GM23338 (cell line): ENCODE measurements around the gene FSIP1. TPM values are rescaled to one million over a fixed set of nuclear protein-coding genes. Genes with fewer than 3 reads are reported as not detected.

Experiments used
- ATAC-seq: fragments of 200-7000 bp; cut with Tn5 transposase; 3 replicates; pipeline ENCODE4 v1.9.1; 2020
- DNase-seq: peaks from one replicate; pipeline ENCODE4 v3.0.0-alpha.2; 2015; ENCODE audit warnings: low spot score
- H2AFZ ChIP-seq: fragments of 200-600 bp; sonication (generic); 2 replicates; pipeline ENCODE4 v1.8.0; 2016; ENCODE audit warnings: antibody characterized with exemption, mild to moderate bottlenecking, moderate library complexity
- H3F3A ChIP-seq: fragments of 200-600 bp; sonication (generic); replicated peaks from 2 replicates; pipeline ENCODE4 v1.8.0; 2017; ENCODE audit warnings: antibody characterized with exemption, mixed run types, low read depth
- H3K27ac ChIP-seq: fragments of 200-600 bp; sonication (generic); 2 replicates; pipeline ENCODE4 v1.6.1; 2016; ENCODE audit warnings: low read depth
- H3K27me3 ChIP-seq: fragments of 200-600 bp; sonication (generic); 2 replicates; pipeline ENCODE4 v1.8.0; 2016; ENCODE audit warnings: mild to moderate bottlenecking, mixed run types, moderate library complexity; ENCODE audit not compliant: insufficient read depth
- H3K36me3 ChIP-seq: fragments of 200-600 bp; sonication (generic); 2 replicates; pipeline ENCODE4 v1.8.0; 2016; ENCODE audit warnings: mild to moderate bottlenecking; ENCODE audit not compliant: insufficient read depth
- H3K4me1 ChIP-seq: fragments of 200-600 bp; sonication (generic); 2 replicates; pipeline ENCODE4 v1.8.0; 2016; ENCODE audit warnings: mild to moderate bottlenecking, moderate library complexity; ENCODE audit not compliant: insufficient read depth
- H3K4me2 ChIP-seq: fragments of 200-600 bp; sonication (generic); 2 replicates; pipeline ENCODE4 v1.7.1; 2017; ENCODE audit warnings: mixed run types
- H3K4me3 ChIP-seq: fragments of 200-600 bp; sonication (generic); 2 replicates; pipeline ENCODE4 v1.6.1; 2016; ENCODE audit warnings: mixed run types
- H3K79me2 ChIP-seq: fragments of 200-600 bp; sonication (generic); replicated peaks from 2 replicates; pipeline ENCODE4 v1.8.0; 2017; ENCODE audit warnings: mild to moderate bottlenecking; ENCODE audit not compliant: insufficient read depth
- H3K9me2 ChIP-seq: fragments of 200-600 bp; sonication (generic); 2 replicates; pipeline ENCODE4 v1.8.0; 2017; ENCODE audit not compliant: insufficient read depth
- H4K20me1 ChIP-seq: fragments of 200-600 bp; sonication (generic); replicated peaks from 2 replicates; pipeline ENCODE4 v1.8.0; 2017; ENCODE audit warnings: mild to moderate bottlenecking; ENCODE audit not compliant: insufficient read depth
- H3K27ac Mint-ChIP-seq: 2 replicates; pipeline ENCODE4 v1.8.0; 2020; ENCODE audit warnings: inconsistent platforms, mild to moderate bottlenecking, moderate library complexity, mixed read lengths
- H3K27me3 Mint-ChIP-seq: 3 replicates; pipeline ENCODE4 v1.8.0; 2022; ENCODE audit warnings: low read depth, mild to moderate bottlenecking, moderate library complexity, mixed read lengths, inconsistent platforms; ENCODE audit not compliant: insufficient read depth, poor library complexity
- H3K36me3 Mint-ChIP-seq: 3 replicates; pipeline ENCODE4 v1.8.0; 2021; ENCODE audit warnings: low read depth, mild to moderate bottlenecking, inconsistent platforms, moderate library complexity, mixed read lengths
- H3K4me1 Mint-ChIP-seq: 3 replicates; pipeline ENCODE4 v1.8.0; 2020; ENCODE audit warnings: mild to moderate bottlenecking, inconsistent platforms, mixed read lengths
- H3K4me3 Mint-ChIP-seq: 3 replicates; pipeline ENCODE4 v1.8.0; 2021; ENCODE audit warnings: moderate library complexity, mild to moderate bottlenecking, inconsistent platforms, mixed read lengths
- H3K9me3 Mint-ChIP-seq: 3 replicates; pipeline ENCODE4 v1.8.0; 2020; ENCODE audit warnings: moderate library complexity, mild to moderate bottlenecking, inconsistent platforms, mixed read lengths
- CREB1 ChIP-seq: fragments of 250-450 bp; sonication (Bioruptor Pico); IDR thresholded peaks from 2 replicates; pipeline ENCODE4 v1.5.0; 2020; ENCODE audit warnings: low read depth, mild to moderate bottlenecking, moderate library complexity
- CTCF ChIP-seq, 2 experiments: fragments of 200-600 bp in 1 of 2; sonication (generic) in 1 of 2; conservative IDR thresholded peaks; 2 replicates each; pipeline versions ENCODE4 v1.5.1 to v1.6.1; 2016 to 2017; ENCODE audit warnings: antibody characterized with exemption in 2 of 2, low read depth in 2 of 2, mild to moderate bottlenecking in 2 of 2, moderate library complexity in 1 of 2
- ETS1 ChIP-seq: IDR thresholded peaks from 2 replicates; pipeline ENCODE4 v1.6.1; 2016; ENCODE audit warnings: antibody characterized with exemption
- EZH2 ChIP-seq: fragments of 200-600 bp; sonication (generic); IDR thresholded peaks from one replicate; pipeline ENCODE4 v1.8.0; 2017; ENCODE audit warnings: antibody characterized with exemption, mild to moderate bottlenecking, low read depth; ENCODE audit not compliant: unreplicated experiment
- POLR2AphosphoS5 ChIP-seq: IDR thresholded peaks from 2 replicates; pipeline ENCODE4 v1.6.1; 2016; ENCODE audit warnings: antibody characterized with exemption, low read depth
- STAT1 ChIP-seq: IDR thresholded peaks from one replicate; pipeline ENCODE4 v1.6.1; 2016; ENCODE audit warnings: antibody characterized with exemption; ENCODE audit not compliant: unreplicated experiment
- ZNF462 ChIP-seq: fragments of 250-450 bp; sonication (Bioruptor Pico); IDR thresholded peaks from 2 replicates; pipeline ENCODE4 v1.5.0; 2020; ENCODE audit warnings: mild to moderate bottlenecking, moderate library complexity
- long read RNA-seq: library from polyadenylated mRNA; unstranded; transcript quantifications from one replicate; pipeline ENCODE4 v2.0.0, GENCODE V29; 2020; ENCODE audit not compliant: unreplicated experiment
- polyA plus RNA-seq: library from polyadenylated mRNA; unstranded; fragments of >200 nt; fragmentation: Nextera tagmentation; extraction: Ambion mirVana; gene quantifications from 2 replicates; pipeline ENCODE4 v1.2.1, GENCODE V29; 2016
- total RNA-seq: library from RNA; depleted of rRNA; stranded (reverse); fragments of >200 nt; shearing (Covaris generic); gene quantifications from 2 replicates; pipeline ENCODE4 v1.2.3, GENCODE V29; 2014; rRNA removed

FSIP1 gene
- total RNA-seq, result 0.70 and 2.1 TPM in 2 replicates
- polyA plus RNA-seq, result 0.68 and 0.92 TPM in 2 replicates
- long read RNA-seq, partial matches to known transcripts, result 0 of 1 reads
- long read RNA-seq, other reads (novel, unspliced or antisense), result 1 of 1 reads

GRCh38 chr15:39782441-39783138 is at the start of gene FSIP1:
Gene FSIP1 (minus strand): TSS chr15:39782841. CDS start chr15:39776524, 6,317 bp downstream.
- H3K79me2 ChIP-seq, result peaks cover 27% of the 10 kb centered on the region
- no peaks in the 10 kb centered on the region for H4K20me1 ChIP-seq
- no peaks in the 10 kb centered on the region; the same call in 1 of the 2 replicates for H3F3A ChIP-seq
- no peaks in the 10 kb centered on the region for H3K9me3 Mint-ChIP-seq
- H2AFZ ChIP-seq, result peak within 1 kb of the TSS; percentile 58
- peaks cover 49% of the 10 kb centered on the region for H3K4me1 Mint-ChIP-seq
- ATAC-seq, result peak; percentile 93
- H3K27me3 Mint-ChIP-seq, result peaks cover 2% of the 10 kb centered on the region
- H3K4me1 ChIP-seq, result peaks cover 41% of the 10 kb centered on the region
- H3K4me2 ChIP-seq, result peak within 1 kb of the TSS; percentile 94
- peak within 1 kb of the TSS; percentile 91 for H3K4me3 ChIP-seq
- peak within 1 kb of the TSS; percentile 78 for H3K4me3 Mint-ChIP-seq
- H3K9me2 ChIP-seq, result no peaks in the 10 kb centered on the region
- peak; percentile 98 for DNase-seq
- peak; percentile 69 for TF ChIP-seq POLR2AphosphoS5
- no peak for TF ChIP-seq ZNF462 (CRISPR knock-in tag)
- 0 out of 2 replicates have a peak, but pooled peaks have one; percentile 13 for TF ChIP-seq CREB1 (CRISPR knock-in tag)
- TF ChIP-seq CTCF (conservative IDR thresholded peaks at IDR 0.05; ENCODE audit: low read depth in 2 of 2), result no peak
- no peak for TF ChIP-seq EZH2
- TF ChIP-seq ETS1, result 0 out of 2 replicates have a peak, but pooled peaks have one; percentile 53
- no peak for TF ChIP-seq STAT1
- peak within 1 kb of the TSS; percentile 64 for H3K27ac Mint-ChIP-seq
- H3K27me3 ChIP-seq, result no peaks in the 10 kb centered on the region
- no peaks in the 10 kb centered on the region; the same call in 2 of the 3 replicates for H3K36me3 Mint-ChIP-seq
- peak within 1 kb of the TSS; percentile 72 for H3K27ac ChIP-seq
- H3K36me3 ChIP-seq, result no peaks in the 10 kb centered on the region
